BJ (cell line): Measurements from ENCODE around the gene WIZ. TPM values are rescaled to one million over a fixed set of nuclear protein-coding genes. Genes with fewer than 3 reads are reported as not detected.

Experiments
- CTCF ChIA-PET: fragments of 350-600 bp; formaldehyde crosslinking; extraction: SDS; loops from one replicate; lab custom pipeline; 2021; ENCODE audit warnings: antibody characterized with exemption, inconsistent platforms; lab: Yijun Ruan, JAX
- POLR2A ChIA-PET: fragments of 300-600 bp; sonication (Branson Sonifier 250); formaldehyde crosslinking; extraction: SDS; loops from one replicate; lab custom pipeline; 2021; ENCODE audit warnings: antibody characterized with exemption; lab: Charles Lee
- DNase-seq: peaks from one replicate; pipeline ENCODE4 v3.0.0-alpha.2; 2011; ENCODE audit warnings: low read depth
- H3K27me3 ChIP-seq: 2 replicates; pipeline ENCODE4 v1.6.0; 2011; ENCODE audit warnings: low read length; ENCODE audit not compliant: control insufficient read depth, insufficient read depth
- H3K36me3 ChIP-seq: 2 replicates; pipeline ENCODE4 v1.5.1; 2011; ENCODE audit warnings: low read length; ENCODE audit not compliant: control insufficient read depth, insufficient read depth
- H3K4me3 ChIP-seq: 2 replicates; pipeline ENCODE4 v1.5.1; 2011; ENCODE audit warnings: low read depth, mild to moderate bottlenecking, control low read depth, low read length
- polyA plus RNA-seq: library from polyadenylated mRNA; depleted of rRNA; stranded (reverse); fragments of >200 nt; gene quantifications from 2 replicates; pipeline ENCODE4 v1.2.3, GENCODE V29; 2011
- TF ChIP-seq, protein P1 (sequence below): IDR thresholded peaks from 2 replicates; pipeline ENCODE4 v1.5.1; 2011; ENCODE audit warnings: low read depth, mild to moderate bottlenecking, control low read depth, inconsistent platforms, low read length, moderate library complexity; ENCODE audit not compliant: insufficient read depth

The WIZ gene
- polyA plus RNA-seq, 1 experiment = 10.9 TPM

DNA sequence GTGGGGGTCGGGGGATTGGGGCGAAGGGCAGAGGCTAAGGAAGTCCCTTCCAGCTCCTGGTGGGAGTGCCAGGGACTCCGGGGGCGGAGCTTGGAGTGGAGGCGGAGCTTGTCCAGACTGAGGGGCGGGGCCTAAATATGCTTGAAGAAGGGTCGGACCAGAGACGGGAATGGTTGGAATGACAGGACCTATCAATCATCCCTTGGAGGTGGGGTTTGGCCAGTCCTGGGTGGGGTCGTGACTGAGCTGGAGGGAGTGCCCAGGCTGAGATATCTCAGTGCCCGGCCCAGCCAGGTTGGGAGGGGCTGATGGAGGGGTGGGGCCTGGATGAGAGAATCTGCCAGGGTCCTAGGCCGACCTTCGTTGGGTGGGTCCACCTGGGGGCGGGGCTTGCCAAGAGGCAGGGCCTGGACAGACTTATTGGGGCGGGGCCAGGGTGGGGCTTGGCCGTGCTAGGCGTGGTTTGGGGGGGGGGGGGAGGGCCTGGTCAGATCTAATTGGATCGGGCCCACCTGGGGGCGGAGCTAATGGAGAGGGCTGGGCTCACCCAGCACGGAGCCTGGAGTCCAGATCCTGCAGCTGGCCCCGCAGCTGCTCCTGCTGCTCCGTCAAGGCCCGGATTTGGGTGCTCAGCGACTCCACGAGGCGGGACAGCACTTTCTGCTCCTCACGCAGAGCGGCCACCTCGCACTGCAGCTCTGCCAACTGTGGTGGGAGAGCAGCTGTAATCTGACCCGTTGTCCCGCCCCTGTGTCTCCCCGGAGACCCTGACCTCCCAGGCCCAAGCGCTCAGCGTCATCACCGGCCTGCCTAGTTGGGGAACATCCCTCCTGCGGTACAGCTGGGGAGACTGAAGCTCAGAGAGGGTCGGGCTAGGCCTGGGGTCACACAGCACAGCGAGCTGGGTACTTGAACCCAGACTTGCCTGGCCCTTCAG is 2.6 kb upstream of the WIZ start:
- CTCF ChIA-PET = interaction anchor here (0.5 to 1.3 kb wide), 5 partner anchors 32 to 879 kb away, joined by 3 read pairs; no protein-coding TSS in a partner anchor
- peak overlapping the region; percentile 41 for H3K4me3 ChIP-seq
- TF ChIP-seq, protein P1, sequence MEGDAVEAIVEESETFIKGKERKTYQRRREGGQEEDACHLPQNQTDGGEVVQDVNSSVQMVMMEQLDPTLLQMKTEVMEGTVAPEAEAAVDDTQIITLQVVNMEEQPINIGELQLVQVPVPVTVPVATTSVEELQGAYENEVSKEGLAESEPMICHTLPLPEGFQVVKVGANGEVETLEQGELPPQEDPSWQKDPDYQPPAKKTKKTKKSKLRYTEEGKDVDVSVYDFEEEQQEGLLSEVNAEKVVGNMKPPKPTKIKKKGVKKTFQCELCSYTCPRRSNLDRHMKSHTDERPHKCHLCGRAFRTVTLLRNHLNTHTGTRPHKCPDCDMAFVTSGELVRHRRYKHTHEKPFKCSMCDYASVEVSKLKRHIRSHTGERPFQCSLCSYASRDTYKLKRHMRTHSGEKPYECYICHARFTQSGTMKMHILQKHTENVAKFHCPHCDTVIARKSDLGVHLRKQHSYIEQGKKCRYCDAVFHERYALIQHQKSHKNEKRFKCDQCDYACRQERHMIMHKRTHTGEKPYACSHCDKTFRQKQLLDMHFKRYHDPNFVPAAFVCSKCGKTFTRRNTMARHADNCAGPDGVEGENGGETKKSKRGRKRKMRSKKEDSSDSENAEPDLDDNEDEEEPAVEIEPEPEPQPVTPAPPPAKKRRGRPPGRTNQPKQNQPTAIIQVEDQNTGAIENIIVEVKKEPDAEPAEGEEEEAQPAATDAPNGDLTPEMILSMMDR = no peak
- H3K27me3 ChIP-seq = peaks cover 6% of the 10 kb centered on the region
- POLR2A ChIA-PET = no interaction called here
- DNase-seq = peak; percentile 54
- no peaks in the 10 kb centered on the region for H3K36me3 ChIP-seq

DNA sequence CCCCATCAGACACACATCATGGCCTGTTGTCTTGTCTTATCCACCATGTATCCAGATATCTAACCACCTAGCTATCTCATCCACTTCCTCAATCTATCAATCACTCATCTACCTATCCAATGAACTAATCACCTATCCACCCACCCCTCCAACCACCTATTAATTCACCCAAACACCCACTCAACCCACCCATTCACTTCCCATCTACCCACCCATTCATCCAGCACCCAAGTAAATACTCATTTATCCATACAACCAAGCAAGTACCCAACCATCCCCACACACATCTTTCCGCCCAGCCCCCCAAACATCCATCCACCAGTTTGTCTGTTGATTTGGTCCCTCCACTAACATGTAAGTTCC is 753 bp upstream of the WIZ start:
- TF ChIP-seq, protein P1 = no peak
- DNase-seq = no peak
- POLR2A ChIA-PET = no interaction called here

DNA sequence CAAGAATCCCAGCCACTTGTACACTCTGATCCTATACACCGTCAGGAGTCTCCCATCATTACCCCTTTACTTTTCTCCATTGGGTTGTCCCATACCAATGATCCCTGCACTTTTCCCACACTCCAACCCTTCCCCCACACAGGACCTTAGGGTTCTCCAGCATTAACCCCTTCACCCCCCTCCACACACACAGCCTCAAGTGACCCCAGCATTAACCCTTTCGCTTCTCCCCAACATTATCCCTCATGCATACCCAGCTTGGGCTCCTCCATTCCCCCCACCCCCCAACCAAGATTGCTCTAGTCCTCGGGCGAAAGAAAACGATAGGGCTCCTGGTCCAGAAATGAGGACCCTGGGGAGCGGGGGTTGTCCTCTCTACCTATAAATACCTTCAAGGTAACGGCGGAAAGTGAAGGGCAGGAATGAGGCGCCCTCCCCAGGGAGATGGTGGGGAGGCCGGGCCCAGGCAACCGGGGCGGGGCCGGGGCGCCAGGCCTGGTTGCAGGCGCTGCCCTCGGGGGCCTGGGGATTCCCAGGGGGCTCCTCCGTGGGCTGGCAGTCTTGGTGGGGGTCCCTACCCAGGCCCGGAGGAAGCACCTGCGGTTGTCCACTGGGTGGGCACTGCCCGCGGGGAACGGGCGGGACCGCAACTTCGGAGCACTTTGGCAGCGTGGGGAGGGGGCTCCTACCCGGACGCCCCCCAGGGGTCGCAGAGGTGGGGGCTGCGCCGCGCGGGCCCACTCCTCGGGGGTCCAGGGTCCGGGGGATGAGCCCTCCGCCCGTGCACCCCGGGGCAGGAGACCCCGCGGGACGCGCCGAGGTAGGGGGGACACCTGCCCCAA is 757 bp downstream of the WIZ start:
- POLR2A ChIA-PET = no interaction called here
- TF ChIP-seq, protein P1 = no peak
- DNase-seq = no peak
- Histone ChIP-seq H3K36me3 (no peaks in the 10 kb centered on the region; the same call in 1 of the 2 replicates), H3K4me3 (peak overlapping the region; percentile 56), H3K27me3 (no peaks in the 10 kb centered on the region)
- CTCF ChIA-PET = interaction anchor here (1.3 to 2.0 kb wide), 2 partner anchors 11 to 14 kb away, joined by 5 to 10 read pairs; no protein-coding TSS in a partner anchor

More for the DNA sequence above, 753 bp upstream of the WIZ start:
- Histone ChIP-seq H3K4me3 (no peak overlapping the region), H3K36me3 (no peaks in the 10 kb centered on the region), H3K27me3 (no peaks in the 10 kb centered on the region; the same call in 1 of the 2 replicates)
- CTCF ChIA-PET = interaction anchor here (1.0 to 1.5 kb wide), 2 partner anchors 31 to 105 kb away, joined by 3 to 4 read pairs; no protein-coding TSS in a partner anchor

DNA sequence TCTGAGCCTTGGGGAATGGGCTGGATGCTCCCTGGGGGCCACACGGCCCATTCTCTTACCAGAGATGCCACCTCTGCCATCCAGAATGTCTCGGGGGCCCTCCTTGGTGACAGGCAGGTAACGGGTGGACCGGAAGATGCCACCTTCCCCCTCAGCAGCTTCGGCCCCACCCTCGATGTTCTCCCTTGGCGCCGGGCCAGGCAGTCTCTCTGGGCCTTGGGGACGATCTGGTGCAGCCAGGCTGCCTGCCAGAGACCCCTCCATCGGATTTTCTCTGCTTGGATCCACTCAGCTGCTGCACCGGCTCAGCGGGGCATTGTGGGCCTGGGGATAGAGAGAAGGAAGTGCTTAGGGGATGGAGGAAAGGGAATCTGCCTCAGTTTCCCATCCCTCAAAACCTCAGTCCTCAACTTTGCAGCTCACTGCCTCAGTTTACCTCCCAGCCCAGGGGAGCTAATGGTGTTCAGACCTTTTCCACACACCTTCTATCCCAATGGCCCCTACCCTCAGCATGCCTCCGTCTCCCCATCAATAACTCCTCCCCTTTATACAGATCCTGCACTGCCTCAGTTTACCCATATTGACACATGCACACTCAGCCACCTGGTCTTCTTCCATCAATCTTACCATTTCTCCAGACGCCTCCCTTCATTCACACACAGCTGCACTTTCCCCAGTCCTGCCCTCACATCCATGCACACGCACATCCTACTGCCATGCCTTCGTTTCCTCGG is 1.5 kb downstream of the WIZ start:
- POLR2A ChIA-PET = no interaction called here
- TF ChIP-seq, protein P1 = no peak
- CTCF ChIA-PET = interaction anchor here (1.3 to 2.0 kb wide), 2 partner anchors 10 to 13 kb away, joined by 5 to 10 read pairs; no protein-coding TSS in a partner anchor
- DNase-seq = no peak
- H3K27me3 ChIP-seq = no peaks in the 10 kb centered on the region
- H3K4me3 ChIP-seq = no peak overlapping the region
- no peaks in the 10 kb centered on the region; the same call in 1 of the 2 replicates for H3K36me3 ChIP-seq
